ENCODE results near the gene INPP5E.

DNA sequence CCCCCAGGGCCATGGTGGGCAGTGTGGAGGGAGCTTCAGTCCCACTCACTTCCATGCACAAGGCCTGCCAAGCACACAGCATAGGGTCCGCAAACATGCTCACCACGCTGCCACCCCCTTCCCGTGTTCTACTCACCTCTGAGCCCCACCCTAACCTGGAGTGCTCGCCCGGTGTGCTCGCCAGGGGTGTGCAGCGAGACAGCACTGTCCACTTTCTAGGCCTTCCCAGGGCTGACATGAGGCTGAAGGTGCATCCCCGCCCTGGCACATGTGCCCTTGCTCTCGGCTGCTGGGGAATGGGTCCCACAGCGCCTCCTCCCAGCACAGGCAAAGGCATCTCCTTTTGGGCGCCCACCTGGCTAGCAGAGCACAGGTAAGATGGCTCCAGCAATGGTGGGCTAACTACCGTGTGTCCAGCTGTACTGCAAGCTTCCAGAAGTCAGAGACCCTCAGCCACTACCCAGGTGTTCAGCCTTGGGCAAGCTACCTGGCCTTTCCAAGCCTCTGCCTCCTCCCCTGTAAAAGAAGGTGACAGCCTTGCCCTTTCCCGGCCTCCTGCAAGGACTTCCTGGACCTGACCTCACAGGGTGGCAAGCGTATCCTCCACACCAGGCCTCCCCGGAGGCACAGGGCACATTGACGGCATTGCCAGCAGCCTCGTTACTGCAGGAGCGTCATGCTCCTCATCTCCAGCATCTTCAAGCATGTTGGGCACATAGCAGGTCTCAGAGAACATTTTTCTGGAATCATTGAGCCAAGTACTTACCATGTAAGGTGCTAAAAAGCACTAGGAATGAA lies 47.4 kb upstream of the INPP5E start:
- TF ChIP-seq, protein P1, sequence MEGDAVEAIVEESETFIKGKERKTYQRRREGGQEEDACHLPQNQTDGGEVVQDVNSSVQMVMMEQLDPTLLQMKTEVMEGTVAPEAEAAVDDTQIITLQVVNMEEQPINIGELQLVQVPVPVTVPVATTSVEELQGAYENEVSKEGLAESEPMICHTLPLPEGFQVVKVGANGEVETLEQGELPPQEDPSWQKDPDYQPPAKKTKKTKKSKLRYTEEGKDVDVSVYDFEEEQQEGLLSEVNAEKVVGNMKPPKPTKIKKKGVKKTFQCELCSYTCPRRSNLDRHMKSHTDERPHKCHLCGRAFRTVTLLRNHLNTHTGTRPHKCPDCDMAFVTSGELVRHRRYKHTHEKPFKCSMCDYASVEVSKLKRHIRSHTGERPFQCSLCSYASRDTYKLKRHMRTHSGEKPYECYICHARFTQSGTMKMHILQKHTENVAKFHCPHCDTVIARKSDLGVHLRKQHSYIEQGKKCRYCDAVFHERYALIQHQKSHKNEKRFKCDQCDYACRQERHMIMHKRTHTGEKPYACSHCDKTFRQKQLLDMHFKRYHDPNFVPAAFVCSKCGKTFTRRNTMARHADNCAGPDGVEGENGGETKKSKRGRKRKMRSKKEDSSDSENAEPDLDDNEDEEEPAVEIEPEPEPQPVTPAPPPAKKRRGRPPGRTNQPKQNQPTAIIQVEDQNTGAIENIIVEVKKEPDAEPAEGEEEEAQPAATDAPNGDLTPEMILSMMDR (IDR thresholded peaks at IDR 0.05) = no peak
- no peak for TF ChIP-seq POLR2A (IDR thresholded peaks at IDR 0.05)
